Fibroblast of lung (primary cell): Measurements from ENCODE around the gene STIMATE.

Source experiments
- CTCF ChIP-seq, 2 donors: IDR thresholded peaks in 1 of 2; conservative IDR thresholded peaks in 1 of 2; 1 replicate in 1 of 2; 2 replicates in 1 of 2; pipeline ENCODE4 v1.5.1; 2011 to 2012; ENCODE audit warnings: low read length in 2 of 2, control low read depth in 1 of 2, inconsistent platforms in 1 of 2, low read depth in 1 of 2, mild to moderate bottlenecking in 1 of 2
- EZH2 ChIP-seq: IDR thresholded peaks from 2 replicates; pipeline ENCODE4 v1.5.1; 2012; ENCODE audit warnings: low read length, control low read depth, mild to moderate bottlenecking; ENCODE audit errors: missing control alignments

- TF ChIP-seq CTCF (conservative IDR thresholded peaks at IDR 0.05 in 1 of 2, IDR thresholded peaks at IDR 0.05 in 1 of 2; ENCODE audit: low read depth in 1 of 2, low read length in 2 of 2) (no peak), EZH2 (no peak)
These were observed 22.3 kb downstream of the STIMATE start for GRCh38 chr3:52874864-52875587.
